ENCODE measurements around the gene HSCB. TPM values are rescaled to one million over a fixed set of nuclear protein-coding genes. Genes with fewer than 3 reads are reported as not detected.
A peak's percentile ranks its signal among the peaks of the same experiment; 100 is the strongest.

HSCB gene
- total and polyA plus RNA-seq, 5 donors from 2014 or later = 4.9 to 12.0 (median 9.5) TPM

- no peak for ATAC-seq (ENCODE audit: low read depth in 2 of 2)
- Histone ChIP-seq H3K4me1 (ENCODE audit: control insufficient read depth, insufficient read depth, low read length, poor library complexity, severe bottlenecking) (peaks cover 10% of the 10 kb centered on the region), H3K9me3 (ENCODE audit: control insufficient read depth in 2 of 2, low read length in 2 of 2) (no peaks in the 10 kb centered on the region), H3K27ac (ENCODE audit: insufficient read depth, low read length, poor library complexity, severe bottlenecking) (no peak overlapping the region), H3K27me3 (ENCODE audit: control insufficient read depth, insufficient read depth, low read length) (no peaks in the 10 kb centered on the region), H3K36me3 (ENCODE audit: control insufficient read depth, insufficient read depth, low read length) (peaks cover 65% of the 10 kb centered on the region), H3K4me3 (ENCODE audit: low read depth, low read length) (no peak overlapping the region)
- Mint-ChIP-seq H3K4me3 (peak overlapping the region in 1 of 4 donors; percentile 7), H3K27me3 (no peaks in the 10 kb centered on the region), H3K9me3 (peaks cover 0 to 1% (median 0%) of the 10 kb centered on the region in 7 donors), H3K36me3 (peaks cover 24% of the 10 kb centered on the region), H3K27ac (peak overlapping the region in 2 of 3 donors; percentile 36 to 54), H3K4me1 (peaks cover 11 to 50% (median 28%) of the 10 kb centered on the region in 4 donors)
- DNase-seq = no peak
Observed at GRCh38 chr22:28780296-28780695, 38.5 kb downstream of the HSCB start.

- Histone ChIP-seq H3K9me3 (ENCODE audit: control insufficient read depth in 2 of 2, low read length in 2 of 2) (no peaks in the 10 kb centered on the region), H3K4me3 (ENCODE audit: low read depth, low read length) (no peak overlapping the region), H3K27me3 (ENCODE audit: control insufficient read depth, insufficient read depth, low read length) (no peaks in the 10 kb centered on the region), H3K36me3 (ENCODE audit: control insufficient read depth, insufficient read depth, low read length) (peaks cover 87% of the 10 kb centered on the region), H3K27ac (ENCODE audit: insufficient read depth, low read length, poor library complexity, severe bottlenecking) (no peak overlapping the region), H3K4me1 (ENCODE audit: control insufficient read depth, insufficient read depth, low read length, poor library complexity, severe bottlenecking) (peaks cover 4% of the 10 kb centered on the region)
- Mint-ChIP-seq H3K9me3 (peaks cover 0 to 1% (median 0%) of the 10 kb centered on the region in 7 donors), H3K36me3 (peaks cover 33% of the 10 kb centered on the region), H3K27ac (peak overlapping the region in 1 of 3 donors; percentile 29), H3K27me3 (no peaks in the 10 kb centered on the region), H3K4me3 (no peak overlapping the region), H3K4me1 (peaks cover 15 to 31% (median 17%) of the 10 kb centered on the region in 4 donors)
- DNase-seq (no peak), ATAC-seq (ENCODE audit: low read depth in 2 of 2) (no peak)
Observed at GRCh38 chr22:28783786-28784671, 42.2 kb downstream of the HSCB start.

GRCh38 chr22:28788601-28789000 is 46.8 kb downstream of the HSCB start:
- no peaks in the 10 kb centered on the region for H3K27me3 ChIP-seq (ENCODE audit: control insufficient read depth, insufficient read depth, low read length)
- peaks cover 58% of the 10 kb centered on the region for H3K36me3 ChIP-seq (ENCODE audit: control insufficient read depth, insufficient read depth, low read length)
- H3K27me3 Mint-ChIP-seq = no peaks in the 10 kb centered on the region
- DNase-seq (no peak), ATAC-seq (ENCODE audit: low read depth in 2 of 2) (no peak)
- H3K27ac ChIP-seq (ENCODE audit: insufficient read depth, low read length, poor library complexity, severe bottlenecking) = no peak overlapping the region
- H3K4me3 Mint-ChIP-seq = no peak overlapping the region
- H3K4me3 ChIP-seq (ENCODE audit: low read depth, low read length) = no peak overlapping the region
- peaks cover 13% of the 10 kb centered on the region for H3K4me1 ChIP-seq (ENCODE audit: control insufficient read depth, insufficient read depth, low read length, poor library complexity, severe bottlenecking)
- H3K4me1 Mint-ChIP-seq = peaks cover 16 to 38% (median 25%) of the 10 kb centered on the region in 4 donors
- H3K9me3 Mint-ChIP-seq = no peaks in the 10 kb centered on the region
- H3K36me3 Mint-ChIP-seq = peaks cover 25% of the 10 kb centered on the region
- H3K27ac Mint-ChIP-seq = no peak overlapping the region
- no peaks in the 10 kb centered on the region for H3K9me3 ChIP-seq (ENCODE audit: control insufficient read depth in 2 of 2, low read length in 2 of 2)

GRCh38 chr22:28791124-28791523 is 49.3 kb downstream of the HSCB start:
- no peaks in the 10 kb centered on the region for H3K9me3 Mint-ChIP-seq
- peak overlapping the region in 1 of 4 donors; percentile 42 for H3K4me3 Mint-ChIP-seq
- no peak overlapping the region for H3K27ac Mint-ChIP-seq
- Histone ChIP-seq H3K36me3 (ENCODE audit: control insufficient read depth, insufficient read depth, low read length) (peaks cover 55% of the 10 kb centered on the region), H3K4me1 (ENCODE audit: control insufficient read depth, insufficient read depth, low read length, poor library complexity, severe bottlenecking) (peaks cover 13% of the 10 kb centered on the region), H3K9me3 (ENCODE audit: control insufficient read depth in 2 of 2, low read length in 2 of 2) (no peaks in the 10 kb centered on the region), H3K27me3 (ENCODE audit: control insufficient read depth, insufficient read depth, low read length) (no peaks in the 10 kb centered on the region), H3K4me3 (ENCODE audit: low read depth, low read length) (no peak overlapping the region), H3K27ac (ENCODE audit: insufficient read depth, low read length, poor library complexity, severe bottlenecking) (no peak overlapping the region)
- peaks cover 22% of the 10 kb centered on the region for H3K36me3 Mint-ChIP-seq
- peaks cover 24 to 48% (median 38%) of the 10 kb centered on the region in 4 donors for H3K4me1 Mint-ChIP-seq
- no peaks in the 10 kb centered on the region for H3K27me3 Mint-ChIP-seq
- no peak for DNase-seq
- no peak for ATAC-seq (ENCODE audit: low read depth in 2 of 2)

- Mint-ChIP-seq H3K4me3 (peak overlapping the region in 2 of 4 donors; percentile 4 to 31), H3K4me1 (peaks cover 27 to 57% (median 44%) of the 10 kb centered on the region in 4 donors), H3K36me3 (peaks cover 25% of the 10 kb centered on the region), H3K9me3 (no peaks in the 10 kb centered on the region), H3K27ac (peak overlapping the region; percentile 48 to 80 (median 72)), H3K27me3 (no peaks in the 10 kb centered on the region)
- DNase-seq = peak in 2 of 3 donors; percentile 17 to 37
- Histone ChIP-seq H3K4me1 (ENCODE audit: control insufficient read depth, insufficient read depth, low read length, poor library complexity, severe bottlenecking) (peaks cover 17% of the 10 kb centered on the region), H3K36me3 (ENCODE audit: control insufficient read depth, insufficient read depth, low read length) (peaks cover 55% of the 10 kb centered on the region), H3K27me3 (ENCODE audit: control insufficient read depth, insufficient read depth, low read length) (no peaks in the 10 kb centered on the region), H3K4me3 (ENCODE audit: low read depth, low read length) (peak overlapping the region; percentile 34), H3K27ac (ENCODE audit: insufficient read depth, low read length, poor library complexity, severe bottlenecking) (peak overlapping the region; percentile 28), H3K9me3 (ENCODE audit: control insufficient read depth in 2 of 2, low read length in 2 of 2) (no peaks in the 10 kb centered on the region)
- peak; percentile 22 to 52 for ATAC-seq (ENCODE audit: low read depth in 2 of 2)
Observed at GRCh38 chr22:28791841-28792490, 50.1 kb downstream of the HSCB start.

- H3K36me3 ChIP-seq (ENCODE audit: control insufficient read depth, insufficient read depth, low read length) = peaks cover 49% of the 10 kb centered on the region
- no peaks in the 10 kb centered on the region for H3K27me3 ChIP-seq (ENCODE audit: control insufficient read depth, insufficient read depth, low read length)
- DNase-seq (no peak), ATAC-seq (ENCODE audit: low read depth in 2 of 2) (peak in 1 of 2 donors; percentile 33)
- Mint-ChIP-seq H3K36me3 (peaks cover 27% of the 10 kb centered on the region), H3K27me3 (no peaks in the 10 kb centered on the region), H3K4me3 (peak overlapping the region in 2 of 4 donors; percentile 11 to 31), H3K4me1 (peaks cover 28 to 64% (median 48%) of the 10 kb centered on the region in 4 donors), H3K9me3 (no peaks in the 10 kb centered on the region), H3K27ac (peak overlapping the region in 2 of 3 donors; percentile 72 to 80)
- H3K4me3 ChIP-seq (ENCODE audit: low read depth, low read length) = peak overlapping the region; percentile 34
- H3K9me3 ChIP-seq (ENCODE audit: control insufficient read depth in 2 of 2, low read length in 2 of 2) = no peaks in the 10 kb centered on the region
- peak overlapping the region; percentile 28 for H3K27ac ChIP-seq (ENCODE audit: insufficient read depth, low read length, poor library complexity, severe bottlenecking)
- H3K4me1 ChIP-seq (ENCODE audit: control insufficient read depth, insufficient read depth, low read length, poor library complexity, severe bottlenecking) = peaks cover 21% of the 10 kb centered on the region
Observed at GRCh38 chr22:28792491-28793383, 50.9 kb downstream of the HSCB start.

- H3K36me3 Mint-ChIP-seq = peaks cover 28% of the 10 kb centered on the region
- Histone ChIP-seq H3K4me3 (ENCODE audit: low read depth, low read length) (no peak overlapping the region), H3K27me3 (ENCODE audit: control insufficient read depth, insufficient read depth, low read length) (no peaks in the 10 kb centered on the region), H3K27ac (ENCODE audit: insufficient read depth, low read length, poor library complexity, severe bottlenecking) (no peak overlapping the region), H3K36me3 (ENCODE audit: control insufficient read depth, insufficient read depth, low read length) (peaks cover 38% of the 10 kb centered on the region), H3K9me3 (ENCODE audit: control insufficient read depth in 2 of 2, low read length in 2 of 2) (no peaks in the 10 kb centered on the region), H3K4me1 (ENCODE audit: control insufficient read depth, insufficient read depth, low read length, poor library complexity, severe bottlenecking) (peaks cover 34% of the 10 kb centered on the region)
- H3K27me3 Mint-ChIP-seq = no peaks in the 10 kb centered on the region
- no peak overlapping the region for H3K27ac Mint-ChIP-seq
- no peaks in the 10 kb centered on the region for H3K9me3 Mint-ChIP-seq
- no peak for DNase-seq
- no peak for ATAC-seq (ENCODE audit: low read depth in 2 of 2)
- peaks cover 32 to 78% (median 55%) of the 10 kb centered on the region in 4 donors for H3K4me1 Mint-ChIP-seq
- H3K4me3 Mint-ChIP-seq = peak overlapping the region in 2 of 4 donors; percentile 17 to 63
Observed at GRCh38 chr22:28793976-28794584, 52.2 kb downstream of the HSCB start.

All from CD4-positive, CD25-positive, alpha-beta regulatory T cell (primary cell).